Measurements from ENCODE around the gene HOXB9.

- TF ChIP-seq CTCF (IDR thresholded peaks at IDR 0.05 in 4 of 5, conservative IDR thresholded peaks at IDR 0.05 in 1 of 5) (no peak), POLR2A (IDR thresholded peaks at IDR 0.05) (no peak)
Measured at GRCh38 chr17:48628649-48629410, 2.7 kb upstream of the HOXB9 start.

Data from gastrocnemius medialis (tissue), 4 donors.